ENCODE results near the gene DOC2B. TPM values are rescaled to one million over a fixed set of nuclear protein-coding genes. Genes with fewer than 3 reads are reported as not detected.
"Not testable (repeated sequence)": the region's sequence is repeated elsewhere in the genome, so short reads cannot be mapped to it uniquely, and the experiment has no call there.

The DOC2B gene
- total RNA-seq, 1 donor from 2014 or later, result 0.03 TPM

- DNase-seq (ENCODE audit: low read depth), result no peak
Observed at GRCh38 chr17:193426-193810, 12.0 kb upstream of the DOC2B start.

DNA sequence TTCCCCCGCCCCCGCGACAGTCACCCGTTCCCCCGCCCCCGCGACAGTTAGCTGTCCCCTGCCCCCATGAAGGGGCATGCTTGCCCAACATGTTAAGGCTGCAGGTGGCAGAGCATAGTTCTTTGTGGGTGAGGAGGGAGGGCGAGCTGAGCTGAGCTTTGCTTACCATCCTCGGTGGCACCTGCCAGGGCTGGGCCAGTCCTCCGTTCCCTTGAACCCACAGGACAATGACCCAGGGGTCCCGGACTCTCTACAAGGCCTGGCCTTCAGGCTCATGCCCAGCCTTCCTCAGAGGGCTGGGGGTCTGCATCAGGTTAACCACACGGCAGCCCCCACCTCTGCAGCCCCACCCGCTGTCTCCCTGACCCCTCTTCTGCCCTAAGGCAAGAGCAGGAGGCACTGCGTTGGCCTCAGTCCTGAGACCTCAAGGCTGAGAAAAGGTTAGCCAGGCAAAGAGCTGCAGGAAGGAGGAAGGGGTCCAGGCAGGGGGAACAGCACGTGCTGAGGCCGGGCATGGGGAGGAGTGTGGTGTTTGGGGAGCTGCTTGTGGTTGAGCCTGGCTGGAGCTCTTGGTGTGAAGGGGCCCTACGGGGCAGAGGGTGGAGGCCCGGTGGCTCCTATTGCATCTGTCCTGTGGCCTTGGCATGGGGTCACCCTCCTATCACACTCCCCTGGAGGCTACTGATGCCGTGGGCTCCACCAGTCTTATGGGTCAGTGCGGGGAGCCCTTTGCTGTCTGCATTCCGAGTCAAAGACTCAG, 11.4 kb upstream of the DOC2B start:
- no peak for DNase-seq (ENCODE audit: low read depth)

GRCh38 chr17:189444-189843, 8.0 kb upstream of the DOC2B start:
- no peak for DNase-seq (ENCODE audit: low read depth)

DNA sequence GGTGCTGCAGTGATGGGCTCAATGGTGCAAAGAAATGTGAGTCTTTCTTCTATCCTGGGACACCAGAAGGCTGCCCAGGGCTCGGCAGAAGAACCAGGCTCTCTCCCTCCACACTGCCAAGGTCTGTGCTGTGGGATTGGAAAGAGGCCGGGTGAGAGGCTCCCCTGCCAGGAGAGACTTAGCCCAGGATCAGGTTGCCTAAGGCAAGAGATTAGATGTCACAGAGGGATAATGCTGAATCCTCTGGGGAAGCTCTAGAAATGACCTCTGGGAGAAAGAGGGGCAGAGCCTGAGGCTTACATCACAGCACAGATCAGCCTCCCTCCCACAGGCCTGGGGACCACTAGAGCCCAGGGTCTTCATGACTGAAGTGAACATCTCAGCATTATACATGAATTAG, 5.7 kb upstream of the DOC2B start:
- no peak for DNase-seq (ENCODE audit: low read depth)

DNA sequence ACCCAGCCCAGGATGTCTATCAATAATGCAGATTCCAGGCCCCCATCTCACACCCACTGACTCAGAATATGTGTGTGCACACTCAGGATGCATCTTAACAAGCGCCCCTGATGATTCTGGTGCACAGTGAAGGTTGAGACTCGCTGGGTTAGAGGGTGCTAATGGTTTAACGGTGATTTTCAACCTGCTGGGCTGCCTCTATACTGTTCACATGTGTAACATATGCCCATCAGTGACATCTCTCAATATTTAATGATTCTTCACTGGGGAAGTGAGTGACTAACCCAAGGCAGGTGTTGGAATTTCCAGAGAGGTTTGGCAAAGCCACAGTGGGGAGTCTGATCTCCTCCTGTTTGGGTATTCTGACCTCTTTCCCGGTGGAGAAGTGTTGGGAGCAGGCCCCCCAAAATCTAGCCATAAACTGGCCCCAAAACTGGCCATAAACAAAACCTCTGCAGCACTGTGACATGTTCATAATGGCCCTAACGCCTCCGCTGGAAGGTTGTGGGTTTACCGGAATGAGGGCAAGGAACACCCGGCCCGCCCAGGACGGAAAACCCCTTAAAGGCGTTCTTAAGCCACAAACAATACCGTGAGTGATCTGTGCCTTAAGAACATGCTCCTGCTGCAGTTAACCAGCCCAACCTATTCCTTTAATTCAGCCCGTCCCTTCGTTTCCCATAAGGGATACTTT, 4.1 kb upstream of the DOC2B start:
- no peak for DNase-seq (ENCODE audit: low read depth)

DNA sequence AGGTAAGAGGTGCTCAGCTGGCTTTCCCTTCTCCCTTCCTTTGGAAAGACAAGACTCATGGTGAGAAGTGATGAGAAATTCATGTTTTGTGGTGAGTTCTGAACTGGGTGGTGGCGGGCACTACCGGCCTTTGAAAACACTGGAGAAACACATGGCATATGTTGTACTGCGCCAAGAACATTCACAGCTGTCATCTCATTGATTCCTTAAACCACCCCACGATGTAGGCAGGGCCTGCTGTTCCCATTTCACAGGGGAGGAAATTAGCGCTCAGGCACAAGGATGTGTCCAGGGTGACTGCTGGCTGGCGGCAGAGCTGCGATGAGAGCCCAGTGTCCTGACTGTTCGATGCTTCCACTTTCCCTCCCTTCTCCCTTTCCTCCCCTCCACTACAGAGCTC, 1.6 kb upstream of the DOC2B start:
- DNase-seq (ENCODE audit: low read depth), result peak; percentile 45

DNA sequence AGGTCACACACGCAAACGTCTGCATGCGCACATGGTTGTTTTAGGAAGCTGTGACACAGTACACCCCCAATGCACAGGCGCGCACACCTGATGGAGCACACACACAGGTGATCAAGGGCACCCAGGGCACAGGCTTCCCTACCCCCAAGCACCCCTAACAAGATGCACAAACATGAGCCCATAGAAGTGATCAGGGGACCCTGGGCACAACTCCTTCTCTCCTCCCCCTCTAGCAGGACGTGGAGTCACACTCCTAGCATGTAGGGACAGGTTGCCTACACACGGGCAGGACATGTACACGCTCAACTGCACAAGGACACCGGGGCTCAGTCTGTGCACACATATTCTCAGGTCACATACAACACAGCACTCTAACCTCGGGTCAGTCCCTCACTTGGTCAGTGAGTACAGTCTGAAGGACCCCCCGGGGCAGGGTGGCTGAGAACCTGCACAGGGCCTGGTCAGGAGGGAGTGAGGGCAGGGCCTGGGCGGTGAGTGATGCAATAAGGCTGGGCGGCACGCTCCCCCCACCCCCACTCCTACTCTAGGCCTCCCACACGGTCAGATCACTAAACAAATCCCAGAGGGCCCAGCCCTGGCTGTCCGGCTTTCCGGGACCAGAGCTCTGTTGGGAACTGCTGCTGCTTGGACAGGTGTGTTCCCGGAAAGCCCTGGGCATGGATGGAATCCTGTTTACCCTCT, 751 bp upstream of the DOC2B start:
- peak; percentile 30 for DNase-seq (ENCODE audit: low read depth)

GRCh38 chr17:180381-181244, 837 bp downstream of the DOC2B start:
- no peak for DNase-seq (ENCODE audit: low read depth)

DNA sequence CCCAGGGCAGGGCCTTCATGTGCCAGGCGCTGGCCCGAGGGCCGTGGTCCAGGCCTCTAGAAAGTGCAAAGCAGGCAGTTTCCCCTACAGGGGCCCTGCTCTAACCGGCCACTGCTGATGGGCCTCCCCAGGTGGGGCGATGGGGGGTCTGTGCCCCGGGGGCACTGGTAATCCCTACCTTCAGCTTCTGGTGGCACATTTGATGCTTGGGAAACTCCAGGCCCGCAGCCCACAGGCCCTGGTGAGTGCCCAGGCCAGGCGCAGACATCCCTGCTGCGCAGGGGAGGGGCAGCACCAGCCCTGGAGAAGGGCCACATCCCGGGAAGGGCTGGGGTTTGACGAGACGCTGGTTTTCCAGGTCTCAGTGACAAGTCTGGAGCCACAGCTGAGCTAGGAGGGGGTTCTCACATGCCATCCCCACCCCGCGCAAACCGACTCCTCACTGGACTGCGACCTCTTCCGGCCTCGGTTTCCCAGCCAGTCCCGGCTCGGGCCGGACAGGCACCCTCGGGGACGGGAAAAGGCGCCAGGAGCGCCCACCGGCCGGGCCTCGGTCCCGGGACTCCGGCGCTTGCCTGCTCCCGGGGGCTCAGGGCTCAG, 1.6 kb downstream of the DOC2B start:
- DNase-seq (ENCODE audit: low read depth), result no peak

GRCh38 chr17:179066-179432, 2.4 kb downstream of the DOC2B start:
- peak; percentile 15 for DNase-seq (ENCODE audit: low read depth)

GRCh38 chr17:178292-179065, 3.0 kb downstream of the DOC2B start:
- no peak for DNase-seq (ENCODE audit: low read depth)

DNA sequence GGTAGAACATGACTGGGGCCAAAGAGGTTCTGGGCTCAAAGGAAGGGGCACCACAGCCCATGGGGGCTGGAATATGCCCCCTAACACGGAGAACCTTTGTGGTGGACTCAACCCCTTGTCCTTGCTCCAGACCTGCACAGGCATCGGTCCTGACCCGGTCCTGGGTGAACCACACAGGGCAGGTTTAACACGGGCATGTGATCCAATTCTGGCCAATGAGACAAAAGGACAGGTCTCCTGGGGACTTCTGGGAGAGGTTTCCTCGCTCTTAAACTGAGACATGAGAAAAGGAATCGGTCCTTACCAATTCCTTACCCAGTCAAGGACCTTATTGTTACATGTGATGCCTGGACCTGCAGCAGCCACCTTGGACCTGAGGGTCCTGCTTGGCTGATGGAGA, 3.7 kb downstream of the DOC2B start:
- DNase-seq (ENCODE audit: low read depth), result no peak

- no peak for DNase-seq (ENCODE audit: low read depth)
Observed at GRCh38 chr17:177155-177554, 4.3 kb downstream of the DOC2B start.

GRCh38 chr17:173166-173911, 8.1 kb downstream of the DOC2B start:
- no peak for DNase-seq (ENCODE audit: low read depth)

DNA sequence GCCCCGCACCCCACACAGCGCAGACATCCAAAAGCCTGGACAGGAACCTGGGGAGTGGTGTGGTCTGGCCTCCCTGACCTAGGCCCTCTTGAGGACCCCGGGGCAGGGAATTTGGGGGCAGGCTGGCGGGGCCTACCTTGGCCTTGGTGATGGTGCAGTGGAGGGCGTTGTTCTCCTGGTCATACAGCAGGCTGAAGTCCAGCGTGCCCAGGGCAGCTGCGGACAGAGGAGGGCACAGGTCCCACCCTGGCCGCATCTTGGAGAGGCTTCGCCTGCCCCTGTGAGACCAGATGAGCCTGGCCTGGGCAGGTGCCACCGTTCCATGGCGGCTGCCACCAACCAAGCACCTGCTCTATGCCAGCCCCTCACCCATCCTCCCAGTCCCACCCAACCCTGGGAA, 9.0 kb downstream of the DOC2B start:
- DNase-seq (ENCODE audit: low read depth), result no peak

- DNase-seq (ENCODE audit: low read depth), result no peak
Observed at GRCh38 chr17:171871-172270, 9.6 kb downstream of the DOC2B start.

DNA sequence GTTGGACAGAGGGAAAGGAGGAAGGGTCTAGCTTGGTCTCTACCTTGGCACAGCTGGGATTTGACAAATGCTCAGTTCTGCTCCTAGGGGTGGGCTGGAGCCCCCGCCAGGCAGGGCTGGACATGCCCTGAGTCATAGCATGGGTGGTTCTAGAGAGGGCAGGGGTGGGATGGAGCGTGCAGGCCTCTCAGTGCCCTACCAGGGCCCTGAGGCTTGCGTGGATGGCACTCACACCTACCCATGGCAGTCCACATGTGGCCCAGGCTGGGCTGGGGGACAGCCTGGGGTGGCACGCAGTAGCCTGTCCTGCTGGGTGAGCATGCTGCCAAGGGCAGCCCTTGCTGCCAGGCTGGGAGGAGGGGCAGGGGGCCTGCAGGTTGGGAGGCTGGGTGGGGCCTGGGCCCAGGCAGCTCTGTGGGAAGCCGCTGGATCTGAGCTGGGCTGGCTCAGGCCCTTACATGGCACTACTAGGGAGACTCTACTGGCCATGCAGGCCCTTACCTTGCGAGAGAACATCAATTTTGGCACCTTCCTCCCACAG, 11.2 kb downstream of the DOC2B start:
- DNase-seq (ENCODE audit: low read depth), result no peak

- not testable (repeated sequence) for DNase-seq (ENCODE audit: low read depth)
Observed at GRCh38 chr17:168614-169013, 12.8 kb downstream of the DOC2B start.

GRCh38 chr17:165939-166338, 15.5 kb downstream of the DOC2B start:
- DNase-seq (ENCODE audit: low read depth), result no peak
